ENCODE data around the gene MIGA2. TPM values are rescaled to one million over a fixed set of nuclear protein-coding genes. Genes with fewer than 3 reads are reported as not detected.

The MIGA2 gene
- total RNA-seq, 4 donors from 2014 or later: 16.2 to 38.3 (median 24.6) TPM

GRCh38 chr9:129005336-129005997 lies 31.0 kb upstream of the MIGA2 start:
- ATAC-seq: no peak
- Histone ChIP-seq H3K27me3 (no peaks in the 10 kb centered on the region), H3K4me1 (peaks cover 0 to 21% (median 7%) of the 10 kb centered on the region in 3 donors), H3K4me3 (no peak overlapping the region), H3K27ac (no peak overlapping the region), H3K9me3 (no peaks in the 10 kb centered on the region), H3K36me3 (peaks cover 0 to 94% of the 10 kb centered on the region in 2 donors)
- 58 to 68% methylated on average over 2 to 4 of the region's 10 CpGs for WGBS, 2 donors (ENCODE audit: low coverage in 1 of 2)
- TF ChIP-seq POLR2A (IDR thresholded peaks at IDR 0.05) (no peak), POLR2AphosphoS5 (IDR thresholded peaks at IDR 0.05) (no peak), CTCF (IDR thresholded peaks at IDR 0.05) (no peak), EP300 (IDR thresholded peaks at IDR 0.05) (no peak)

GRCh38 chr9:129006328-129007034 lies 29.9 kb upstream of the MIGA2 start:
- 44 to 53% methylated on average over 9 to 17 of the region's 21 CpGs for WGBS, 2 donors (ENCODE audit: low coverage in 1 of 2)
- ATAC-seq: peak; percentile 88
- Histone ChIP-seq H3K4me1 (peaks cover 0 to 21% (median 7%) of the 10 kb centered on the region in 3 donors), H3K27ac (peak overlapping the region in 3 of 4 donors; percentile 60 to 68 (median 67)), H3K36me3 (peaks cover 0 to 94% of the 10 kb centered on the region in 2 donors), H3K27me3 (no peaks in the 10 kb centered on the region), H3K4me3 (no peak overlapping the region), H3K9me3 (no peaks in the 10 kb centered on the region)
- TF ChIP-seq CTCF (IDR thresholded peaks at IDR 0.05) (peak in 3 of 4 experiments; percentile 69 to 83 (median 74)), POLR2AphosphoS5 (IDR thresholded peaks at IDR 0.05) (no peak)

- 13 to 57% methylated on average over 3 to 9 of the region's 14 CpGs for whole genome bisulfite sequencing, 2 donors (ENCODE audit: low coverage in 1 of 2)
- peak overlapping the region in 3 of 4 donors; percentile 47 to 68 (median 60) for H3K27ac ChIP-seq
- no peak overlapping the region for H3K4me3 ChIP-seq
- no peaks in the 10 kb centered on the region for H3K27me3 ChIP-seq
- no peaks in the 10 kb centered on the region for H3K9me3 ChIP-seq
- peaks cover 0 to 21% (median 7%) of the 10 kb centered on the region in 3 donors for H3K4me1 ChIP-seq
- no peak for TF ChIP-seq CTCF (IDR thresholded peaks at IDR 0.05)
- no peak for TF ChIP-seq POLR2A (IDR thresholded peaks at IDR 0.05)
- no peak for TF ChIP-seq POLR2AphosphoS5 (IDR thresholded peaks at IDR 0.05)
- no peak for TF ChIP-seq EP300 (IDR thresholded peaks at IDR 0.05)
- ATAC-seq: peak; percentile 20
- H3K36me3 ChIP-seq: peaks cover 0 to 94% of the 10 kb centered on the region in 2 donors
These were observed 29.2 kb upstream of the MIGA2 start for GRCh38 chr9:129007035-129007765.

- no peaks in the 10 kb centered on the region for H3K27me3 ChIP-seq
- 20 to 63% methylated on average over 1 to 7 of the region's 18 CpGs for WGBS, 2 donors (ENCODE audit: low coverage in 1 of 2)
- TF ChIP-seq CTCF (IDR thresholded peaks at IDR 0.05) (no peak), POLR2AphosphoS5 (IDR thresholded peaks at IDR 0.05) (no peak), EP300 (IDR thresholded peaks at IDR 0.05) (no peak), POLR2A (IDR thresholded peaks at IDR 0.05) (no peak)
- H3K9me3 ChIP-seq: no peaks in the 10 kb centered on the region
- H3K36me3 ChIP-seq: peaks cover 0 to 94% of the 10 kb centered on the region in 2 donors
- H3K4me3 ChIP-seq: no peak overlapping the region
- peak overlapping the region in 3 of 4 donors; percentile 47 to 68 (median 60) for H3K27ac ChIP-seq
- H3K4me1 ChIP-seq: peaks cover 0 to 21% (median 7%) of the 10 kb centered on the region in 3 donors
- no peak for ATAC-seq
These were observed 28.5 kb upstream of the MIGA2 start for GRCh38 chr9:129007766-129008468.
